H9 (cell line): Measurements from ENCODE around the gene OSBPL8. TPM values are rescaled to one million over a fixed set of nuclear protein-coding genes. Genes with fewer than 3 reads are reported as not detected.
A peak's percentile ranks its signal among the peaks of the same experiment; 100 is the strongest.

ENCODE experiments used
- DNase-seq: peaks from one replicate; pipeline ENCODE4 v3.0.0-alpha.2; 2017
- H2AFZ ChIP-seq: one replicate; pipeline ENCODE4 v1.6.1; 2013; ENCODE audit warnings: mild to moderate bottlenecking, low read length, control low read depth, moderate library complexity
- H2AK5ac ChIP-seq: 2 replicates; pipeline ENCODE4 v1.6.1; 2013; ENCODE audit warnings: low read length, control low read depth, mixed read lengths; ENCODE audit not compliant: insufficient read length
- H2BK120ac ChIP-seq: one replicate; pipeline ENCODE4 v1.6.1; 2013; ENCODE audit warnings: low read depth, mild to moderate bottlenecking, low read length, control low read depth, inconsistent platforms; ENCODE audit not compliant: poor library complexity, severe bottlenecking
- H2BK12ac ChIP-seq: 2 replicates; pipeline ENCODE4 v1.6.1; 2013; ENCODE audit warnings: low read length, control low read depth, mixed read lengths, low read depth; ENCODE audit not compliant: insufficient read length
- H2BK15ac ChIP-seq: 2 replicates; pipeline ENCODE4 v1.6.1; 2013; ENCODE audit warnings: low read depth, low read length, control low read depth
- H2BK20ac ChIP-seq: one replicate; pipeline ENCODE4 v1.6.1; 2013; ENCODE audit warnings: low read depth, mild to moderate bottlenecking, low read length, control low read depth, inconsistent platforms; ENCODE audit not compliant: poor library complexity, severe bottlenecking
- H2BK5ac ChIP-seq: 2 replicates; pipeline ENCODE4 v1.6.1; 2013; ENCODE audit warnings: low read length, control low read depth, mixed read lengths; ENCODE audit not compliant: insufficient read length
- H3K14ac ChIP-seq: 2 replicates; pipeline ENCODE4 v1.6.1; 2013; ENCODE audit warnings: low read length, control low read depth; ENCODE audit not compliant: insufficient read depth
- H3K18ac ChIP-seq: 2 replicates; pipeline ENCODE4 v1.6.1; 2013; ENCODE audit warnings: low read depth, mild to moderate bottlenecking, mixed read lengths, low read length, control low read depth; ENCODE audit not compliant: insufficient read length
- H3K23ac ChIP-seq: 2 replicates; pipeline ENCODE4 v1.6.1; 2013; ENCODE audit warnings: low read length, control low read depth, mixed read lengths, low read depth; ENCODE audit not compliant: insufficient read length
- H3K23me2 ChIP-seq: 2 replicates; pipeline ENCODE4 v1.6.1; 2013; ENCODE audit warnings: low read depth, mild to moderate bottlenecking, mixed read lengths, low read length, control low read depth; ENCODE audit not compliant: insufficient read length, poor library complexity, severe bottlenecking
- H3K27ac ChIP-seq: 2 replicates; pipeline ENCODE4 v1.5.1; 2013; ENCODE audit warnings: low read length, control low read depth, mixed read lengths, low read depth; ENCODE audit not compliant: insufficient read length
- H3K27me3 ChIP-seq: 2 replicates; pipeline ENCODE4 v1.6.1; 2013; ENCODE audit warnings: low read length, control low read depth, inconsistent platforms; ENCODE audit not compliant: insufficient read depth
- H3K4ac ChIP-seq: 2 replicates; pipeline ENCODE4 v1.6.1; 2013; ENCODE audit warnings: low read depth, mild to moderate bottlenecking, control low read depth, inconsistent platforms, low read length, moderate library complexity
- H3K4me1 ChIP-seq: 2 replicates; pipeline ENCODE4 v1.6.1; 2013; ENCODE audit warnings: low read length, control low read depth, inconsistent platforms; ENCODE audit not compliant: insufficient read depth
- H3K4me2 ChIP-seq: 2 replicates; pipeline ENCODE4 v1.6.1; 2013; ENCODE audit warnings: low read length, control low read depth, mixed read lengths; ENCODE audit not compliant: insufficient read length, insufficient read depth
- H3K56ac ChIP-seq: 2 replicates; pipeline ENCODE4 v1.6.1; 2013; ENCODE audit warnings: low read depth, mild to moderate bottlenecking, mixed read lengths, low read length, control low read depth; ENCODE audit not compliant: insufficient read length
- H3K79me1 ChIP-seq: 2 replicates; pipeline ENCODE4 v1.6.1; 2013; ENCODE audit warnings: low read depth, mild to moderate bottlenecking, moderate library complexity, low read length, control low read depth, inconsistent platforms; ENCODE audit not compliant: insufficient read depth, poor library complexity, severe bottlenecking
- H3K79me2 ChIP-seq: 2 replicates; pipeline ENCODE4 v1.6.1; 2013; ENCODE audit warnings: low read length, control low read depth, inconsistent platforms; ENCODE audit not compliant: insufficient read depth
- H3K9ac ChIP-seq: 2 replicates; pipeline ENCODE4 v1.6.1; 2013; ENCODE audit warnings: low read length, control low read depth, mixed read lengths; ENCODE audit not compliant: insufficient read length; ENCODE audit errors: extremely low read depth
- H3K9me3 ChIP-seq: one replicate; pipeline ENCODE4 v1.6.1; 2013; ENCODE audit warnings: low read depth, low read length, inconsistent platforms; ENCODE audit not compliant: control insufficient read depth
- H3T11ph ChIP-seq: one replicate; pipeline ENCODE4 v1.6.1; 2013; ENCODE audit warnings: mild to moderate bottlenecking, low read length, control low read depth, inconsistent platforms
- H4K20me1 ChIP-seq: one replicate; pipeline ENCODE4 v1.6.1; 2013; ENCODE audit not compliant: control insufficient read depth, insufficient read length, insufficient read depth
- H4K5ac ChIP-seq: 2 replicates; pipeline ENCODE4 v1.6.1; 2013; ENCODE audit warnings: low read depth, mild to moderate bottlenecking, mixed read lengths, low read length, control low read depth; ENCODE audit not compliant: insufficient read length
- H4K8ac ChIP-seq: replicated peaks from 2 replicates; pipeline ENCODE4 v1.6.1; 2013; ENCODE audit warnings: low read length, control low read depth, mixed read lengths, low read depth; ENCODE audit not compliant: insufficient read length
- H4K91ac ChIP-seq: 2 replicates; pipeline ENCODE4 v1.6.1; 2013; ENCODE audit warnings: low read depth, mild to moderate bottlenecking, moderate library complexity, mixed read lengths, low read length, control low read depth; ENCODE audit not compliant: insufficient read length
- H3K27ac Mint-ChIP-seq, 3 experiments: 2 replicates in 2 of 3; 3 replicates in 1 of 3; pipeline ENCODE4 v1.8.0; 2020 to 2021; ENCODE audit warnings: mixed read lengths in 3 of 3, mild to moderate bottlenecking in 1 of 3, moderate library complexity in 1 of 3
- H3K27me3 Mint-ChIP-seq: 2 replicates; pipeline ENCODE4 v1.8.0; 2021; ENCODE audit warnings: low read depth, mild to moderate bottlenecking, moderate library complexity, mixed read lengths
- H3K36me3 Mint-ChIP-seq, 3 experiments: 2 replicates in 2 of 3; 3 replicates in 1 of 3; pipeline ENCODE4 v1.8.0; 2020 to 2021; ENCODE audit warnings: low read depth in 3 of 3, mixed read lengths in 3 of 3; ENCODE audit not compliant: insufficient read depth in 1 of 3
- H3K4me1 Mint-ChIP-seq, 2 experiments: 2 replicates each; pipeline ENCODE4 v1.8.0; 2020; ENCODE audit warnings: mixed read lengths in 2 of 2
- H3K4me3 Mint-ChIP-seq, 2 experiments: 2 replicates in 1 of 2; 3 replicates in 1 of 2; pipeline ENCODE4 v1.8.0; 2020 to 2021; ENCODE audit warnings: mild to moderate bottlenecking in 2 of 2, mixed read lengths in 2 of 2, moderate library complexity in 1 of 2
- H3K9me3 Mint-ChIP-seq, 2 experiments: 2 replicates in 1 of 2; 3 replicates in 1 of 2; pipeline ENCODE4 v1.8.0; 2020; ENCODE audit warnings: mild to moderate bottlenecking in 2 of 2, mixed read lengths in 2 of 2, moderate library complexity in 1 of 2
- CTCF ChIP-seq: fragments of 200-600 bp; sonication (generic); conservative IDR thresholded peaks from 3 replicates; pipeline ENCODE4 v1.8.0; 2021; ENCODE audit warnings: antibody characterized with exemption, mild to moderate bottlenecking
- WGBS: extraction: QIAGEN DNeasy Blood & Tissue Kit; methylation state at CpG from one replicate; pipeline ENCODE4 v1.1.7; 2013; ENCODE audit warnings: missing lambda C conversion rate, low lambda C conversion rate, mixed read lengths; ENCODE audit not compliant: insufficient read length; ENCODE audit errors: extremely low coverage; 5-methylcytosine and 5-hydroxymethylcytosine counted together
- total RNA-seq: library from RNA; stranded (reverse); gene quantifications from 2 replicates; pipeline ENCODE4 v1.2.1, GENCODE V29; 2021

Gene OSBPL8
- total RNA-seq, 1 experiment from 2014 or later: 61.2 TPM

DNA sequence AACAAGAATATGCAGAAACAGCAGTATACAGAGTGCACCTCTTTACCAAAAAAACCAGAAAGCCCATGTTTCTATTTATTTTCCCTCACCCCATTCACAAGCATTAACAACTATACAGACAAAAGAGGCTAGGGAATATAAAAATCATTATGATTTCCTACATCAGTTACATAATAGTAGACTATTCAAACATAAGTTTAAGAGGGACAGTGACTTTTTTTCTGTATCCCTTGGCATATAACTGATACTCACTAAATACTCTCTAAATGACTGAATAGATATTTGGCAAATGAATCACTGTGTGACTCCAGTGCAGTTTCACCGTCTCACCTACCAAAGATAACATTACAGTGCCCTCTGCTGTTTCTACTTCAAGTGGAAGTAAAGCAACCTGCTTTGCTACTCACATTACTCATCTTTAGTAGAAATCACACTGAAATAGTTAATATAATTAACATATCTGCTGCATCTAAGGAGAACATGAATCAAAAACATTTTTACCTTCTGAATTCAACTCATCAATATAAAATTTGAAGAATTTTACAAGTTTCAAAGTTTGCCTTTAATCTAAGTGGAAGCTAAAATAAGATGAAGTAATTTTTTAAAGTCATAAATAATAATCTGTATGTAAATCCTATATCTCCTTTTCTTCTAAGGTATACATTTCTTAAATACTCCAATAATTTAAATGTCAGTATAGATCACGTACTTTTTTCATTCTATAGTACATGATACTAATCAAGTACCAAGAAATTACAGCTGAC lies 103.8 kb downstream of the OSBPL8 start:
- Mint-ChIP-seq H3K4me1 (peaks cover under 1% of the 10 kb centered on the region in 2 experiments; a peak in 3 of 4 replicates), H3K36me3 (peaks cover under 1% of the 10 kb centered on the region in 3 experiments; a peak in 4 of 7 replicates), H3K4me3 (no peak overlapping the region), H3K27me3 (no peaks in the 10 kb centered on the region), H3K27ac (no peak overlapping the region; a peak in 1 of 7 replicates), H3K9me3 (no peaks in the 10 kb centered on the region)
- WGBS: no CpG with 5 or more reads among the region's 2 CpGs
- no peak overlapping the region for H3K4ac ChIP-seq
- no peaks in the 10 kb centered on the region for H3K4me1 ChIP-seq
- H2BK120ac ChIP-seq: no peak overlapping the region
- no peak overlapping the region for H3K9ac ChIP-seq
- H3T11ph ChIP-seq: no peak overlapping the region
- H3K79me2 ChIP-seq: no peaks in the 10 kb centered on the region
- H2AK5ac ChIP-seq: no peak overlapping the region
- no peak overlapping the region for H3K4me2 ChIP-seq
- no peak overlapping the region for H2BK15ac ChIP-seq
- no peak overlapping the region for H2AFZ ChIP-seq
- H3K23me2 ChIP-seq: no peaks in the 10 kb centered on the region
- peak; percentile 77 for TF ChIP-seq CTCF
- no peak overlapping the region for H2BK5ac ChIP-seq
- no peak overlapping the region for H3K18ac ChIP-seq
- H4K8ac ChIP-seq: no peak overlapping the region
- no peak overlapping the region for H4K5ac ChIP-seq
- no peaks in the 10 kb centered on the region for H3K9me3 ChIP-seq
- H2BK20ac ChIP-seq: no peak overlapping the region
- no peak overlapping the region for H4K91ac ChIP-seq
- no peak overlapping the region for H2BK12ac ChIP-seq
- no peak overlapping the region for H3K23ac ChIP-seq
- H3K56ac ChIP-seq: no peak overlapping the region
- H3K14ac ChIP-seq: no peak overlapping the region
- no peaks in the 10 kb centered on the region for H3K79me1 ChIP-seq
- H3K27ac ChIP-seq: no peak overlapping the region
- no peaks in the 10 kb centered on the region for H3K27me3 ChIP-seq
- no peak for DNase-seq
- no peaks in the 10 kb centered on the region for H4K20me1 ChIP-seq
